Calu3 (cell line): ENCODE results near the gene SORCS1. TPM values are rescaled to one million over a fixed set of nuclear protein-coding genes. Genes with fewer than 3 reads are reported as not detected.

Experiments
- BruUV-seq: library from RNA; stranded (reverse); fragments of 400-500 nt; replicated peaks from 2 replicates; lab custom pipeline; 2021; lab: Mats Ljungman, UMichigan
- CTCF ChIA-PET: fragments of 300-600 bp; sonication (Branson Sonifier 250); formaldehyde crosslinking; loops from one replicate; lab custom pipeline; 2022; ENCODE audit warnings: antibody characterized with exemption; lab: Charles Lee
- DNase-seq: peaks from one replicate; pipeline ENCODE4 v3.0.0; 2022
- H3K27ac Mint-ChIP-seq: one replicate; pipeline ENCODE4 v1.8.0; 2022; ENCODE audit warnings: mixed read lengths; ENCODE audit not compliant: unreplicated experiment
- H3K27me3 Mint-ChIP-seq: one replicate; pipeline ENCODE4 v1.8.0; 2022; ENCODE audit warnings: mixed read lengths; ENCODE audit not compliant: unreplicated experiment
- H3K36me3 Mint-ChIP-seq: one replicate; pipeline ENCODE4 v1.8.0; 2022; ENCODE audit warnings: mild to moderate bottlenecking, moderate library complexity, mixed read lengths; ENCODE audit not compliant: insufficient read depth, unreplicated experiment
- H3K4me1 Mint-ChIP-seq: one replicate; pipeline ENCODE4 v1.8.0; 2022; ENCODE audit warnings: mild to moderate bottlenecking, low read depth, mixed read lengths; ENCODE audit not compliant: unreplicated experiment
- H3K4me3 Mint-ChIP-seq: one replicate; pipeline ENCODE4 v1.8.0; 2022; ENCODE audit warnings: mild to moderate bottlenecking, low read depth, moderate library complexity, mixed read lengths; ENCODE audit not compliant: unreplicated experiment
- H3K9me3 Mint-ChIP-seq: one replicate; pipeline ENCODE4 v1.8.0; 2022; ENCODE audit warnings: low read depth, mixed read lengths; ENCODE audit not compliant: unreplicated experiment
- intact Hi-C: fragments of 100-400 bp; cut with micrococcal nuclease; formaldehyde crosslinking; loops from one replicate; pipeline ENCODE4 v1.10.0; 2022; ENCODE audit not compliant: unreplicated experiment
- total RNA-seq: library from RNA; stranded (reverse); gene quantifications from 2 replicates; pipeline ENCODE4 v1.2.3, GENCODE V29; 2022
- TF ChIP-seq, protein P1 (sequence below): fragments of 200-600 bp; IDR thresholded peaks from one replicate; pipeline ENCODE4 v1.8.0; 2022; ENCODE audit warnings: antibody characterized with exemption; ENCODE audit not compliant: unreplicated experiment

SORCS1 gene
- total RNA-seq, 1 experiment from 2014 or later: not detected

DNA sequence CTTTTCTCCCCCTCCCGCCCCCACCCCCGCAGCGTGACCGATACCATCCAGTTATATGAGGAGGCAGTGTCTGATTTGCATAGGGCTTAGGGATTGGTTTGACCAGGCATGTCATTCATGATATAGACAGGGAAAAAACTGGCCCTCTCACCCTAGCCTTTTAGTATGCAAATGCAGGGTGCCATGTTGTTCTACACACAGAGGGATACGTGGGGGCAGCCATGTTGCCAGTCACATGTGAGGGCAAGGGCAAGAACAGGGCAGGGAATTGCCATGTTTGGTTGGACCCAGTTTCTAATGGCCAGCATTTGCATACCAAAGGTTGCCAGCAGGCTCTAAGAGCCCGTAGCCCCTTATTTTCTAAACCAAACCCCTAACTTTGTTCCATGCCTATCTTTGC, 552.1 kb downstream of the SORCS1 start:
- TF ChIP-seq, protein P1, sequence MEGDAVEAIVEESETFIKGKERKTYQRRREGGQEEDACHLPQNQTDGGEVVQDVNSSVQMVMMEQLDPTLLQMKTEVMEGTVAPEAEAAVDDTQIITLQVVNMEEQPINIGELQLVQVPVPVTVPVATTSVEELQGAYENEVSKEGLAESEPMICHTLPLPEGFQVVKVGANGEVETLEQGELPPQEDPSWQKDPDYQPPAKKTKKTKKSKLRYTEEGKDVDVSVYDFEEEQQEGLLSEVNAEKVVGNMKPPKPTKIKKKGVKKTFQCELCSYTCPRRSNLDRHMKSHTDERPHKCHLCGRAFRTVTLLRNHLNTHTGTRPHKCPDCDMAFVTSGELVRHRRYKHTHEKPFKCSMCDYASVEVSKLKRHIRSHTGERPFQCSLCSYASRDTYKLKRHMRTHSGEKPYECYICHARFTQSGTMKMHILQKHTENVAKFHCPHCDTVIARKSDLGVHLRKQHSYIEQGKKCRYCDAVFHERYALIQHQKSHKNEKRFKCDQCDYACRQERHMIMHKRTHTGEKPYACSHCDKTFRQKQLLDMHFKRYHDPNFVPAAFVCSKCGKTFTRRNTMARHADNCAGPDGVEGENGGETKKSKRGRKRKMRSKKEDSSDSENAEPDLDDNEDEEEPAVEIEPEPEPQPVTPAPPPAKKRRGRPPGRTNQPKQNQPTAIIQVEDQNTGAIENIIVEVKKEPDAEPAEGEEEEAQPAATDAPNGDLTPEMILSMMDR: no peak
- intact Hi-C loops: loop anchor here (5.0 kb wide), 1 partner anchor 40 kb away; no protein-coding TSS in a partner anchor

DNA sequence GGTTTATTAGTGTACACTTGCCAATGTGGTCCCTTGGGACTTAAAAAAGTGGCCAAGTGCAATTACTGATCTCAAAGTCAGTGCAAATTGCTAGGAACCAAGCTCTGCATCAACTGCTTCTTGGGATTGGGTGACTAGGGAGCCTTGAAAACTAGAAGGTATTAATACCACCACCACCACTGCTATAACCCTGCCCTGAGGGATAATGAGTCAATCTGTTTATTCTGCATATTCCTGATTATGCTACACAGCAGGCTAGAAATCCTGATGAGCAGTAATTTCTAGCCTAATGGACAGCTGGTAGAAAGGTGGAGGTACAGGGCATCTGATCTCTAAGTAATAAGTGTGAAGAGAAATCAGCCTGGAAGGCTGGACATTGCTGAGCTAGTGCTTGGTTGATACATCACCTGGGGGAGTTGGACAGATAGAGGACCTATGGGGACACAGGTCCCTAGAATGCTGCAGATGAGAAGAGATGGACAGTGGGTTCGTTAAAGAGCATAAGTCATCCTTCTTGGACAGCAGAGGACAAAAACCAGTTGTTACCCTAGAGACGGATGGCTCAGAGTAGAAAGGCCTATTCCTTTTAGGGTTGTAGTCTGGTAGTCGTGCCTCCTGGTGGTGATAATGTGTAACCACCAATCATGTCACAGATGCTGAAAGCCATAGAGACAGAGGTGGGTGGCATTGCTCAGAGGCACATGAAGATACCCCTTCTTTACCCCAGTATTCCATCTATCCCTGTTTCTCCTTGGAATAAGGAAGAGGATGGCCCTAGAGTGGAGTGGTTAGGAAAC, 554.8 kb downstream of the SORCS1 start:
- Mint-ChIP-seq H3K27me3 (no peaks in the 10 kb centered on the region), H3K4me3 (no peak overlapping the region), H3K9me3 (peaks cover 4% of the 10 kb centered on the region), H3K27ac (no peak overlapping the region), H3K36me3 (peaks cover 5% of the 10 kb centered on the region), H3K4me1 (peaks cover 58% of the 10 kb centered on the region)
- intact Hi-C loops: loop anchor here (5.0 kb wide), 1 partner anchor 37 kb away; no protein-coding TSS in a partner anchor
- TF ChIP-seq, protein P1: no peak
- no TSS peak for BruUV-seq
- CTCF ChIA-PET: no interaction called here
- no peak for DNase-seq

More for the DNA sequence above, 552.1 kb downstream of the SORCS1 start:
- Mint-ChIP-seq H3K36me3 (peaks cover 5% of the 10 kb centered on the region), H3K4me3 (no peak overlapping the region), H3K27me3 (no peaks in the 10 kb centered on the region), H3K9me3 (no peaks in the 10 kb centered on the region), H3K27ac (no peak overlapping the region), H3K4me1 (peaks cover 43% of the 10 kb centered on the region)
- BruUV-seq: no TSS peak
- CTCF ChIA-PET: no interaction called here
- DNase-seq: no peak

- intact Hi-C loops: no loop called here
- TF ChIP-seq, protein P1: no peak
- Mint-ChIP-seq H3K27me3 (no peaks in the 10 kb centered on the region), H3K4me3 (no peak overlapping the region), H3K27ac (peak overlapping the region; percentile 68), H3K9me3 (peaks cover 4% of the 10 kb centered on the region), H3K36me3 (peaks cover 5% of the 10 kb centered on the region), H3K4me1 (peaks cover 48% of the 10 kb centered on the region)
- DNase-seq: no peak
- CTCF ChIA-PET: no interaction called here
- no TSS peak for BruUV-seq
Measured at GRCh38 chr10:106608066-106608465, 556.4 kb downstream of the SORCS1 start.

DNA sequence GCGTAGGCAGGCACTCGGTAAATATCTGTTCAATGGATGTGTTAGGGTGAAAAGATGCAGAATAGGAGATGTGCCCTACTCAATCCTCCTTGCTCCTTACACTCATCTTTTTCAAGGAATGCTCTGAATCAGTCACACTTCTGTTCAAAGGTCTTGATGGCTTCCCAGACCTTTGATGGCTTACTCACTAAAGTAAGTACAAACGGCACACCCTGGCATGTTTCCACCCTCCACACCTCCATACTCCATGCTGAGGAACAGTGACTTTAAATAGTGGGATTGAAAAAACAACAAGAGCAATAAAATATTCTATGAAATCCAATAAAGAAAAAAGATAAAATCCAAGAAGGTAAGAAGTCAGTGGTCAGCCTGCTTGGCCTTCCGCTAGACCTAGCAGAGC, 569.2 kb downstream of the SORCS1 start:
- intact Hi-C loops: no loop called here
- no peaks in the 10 kb centered on the region for H3K4me1 Mint-ChIP-seq
- no peaks in the 10 kb centered on the region for H3K36me3 Mint-ChIP-seq
- DNase-seq: no peak
- H3K9me3 Mint-ChIP-seq: no peaks in the 10 kb centered on the region
- TF ChIP-seq, protein P1: no peak
- no peaks in the 10 kb centered on the region for H3K27me3 Mint-ChIP-seq
- CTCF ChIA-PET: no interaction called here
- no TSS peak for BruUV-seq
- no peak overlapping the region for H3K4me3 Mint-ChIP-seq
- no peak overlapping the region for H3K27ac Mint-ChIP-seq
